GM19239 (cell line): Measurements from ENCODE around the gene ARHGAP15.

ENCODE experiments used
- DNase-seq: peaks from one replicate; pipeline ENCODE4 v3.0.0; 2011; ENCODE audit warnings: low spot score; ENCODE audit not compliant: insufficient read length
- FAIRE-seq: peaks from 2 replicates; lab custom pipeline; 2011; peaks lifted over from hg19 to GRCh38; lab: Jason Lieb, UNC

The ARHGAP15 gene

GRCh38 chr2:143255086-143255485 is 125.9 kb downstream of the ARHGAP15 start:
- DNase-seq (no peak), FAIRE-seq (peak; percentile 48)

- FAIRE-seq (peak; percentile 74), DNase-seq (no peak)
Observed at GRCh38 chr2:143255899-143256298, 126.7 kb downstream of the ARHGAP15 start.

- DNase-seq, result no peak
- peak; percentile 55 for FAIRE-seq
Observed at GRCh38 chr2:143258126-143258892, 129.1 kb downstream of the ARHGAP15 start.

GRCh38 chr2:143259368-143259958 is 130.2 kb downstream of the ARHGAP15 start:
- peak; percentile 94 for FAIRE-seq
- no peak for DNase-seq

- DNase-seq (no peak), FAIRE-seq (peak; percentile 66)
Observed at GRCh38 chr2:143261986-143262385, 132.8 kb downstream of the ARHGAP15 start.

- peak; percentile 11 for FAIRE-seq
Observed at GRCh38 chr2:143262389-143262788, 133.2 kb downstream of the ARHGAP15 start.

GRCh38 chr2:143263066-143263625 is 133.9 kb downstream of the ARHGAP15 start:
- FAIRE-seq (no peak), DNase-seq (no peak)

More at GRCh38 chr2:143262389-143262788, 133.2 kb downstream of the ARHGAP15 start:
- DNase-seq, result no peak

GRCh38 chr2:143264851-143265250 is 135.6 kb downstream of the ARHGAP15 start:
- FAIRE-seq (no peak), DNase-seq (no peak)

- FAIRE-seq (no peak), DNase-seq (no peak)
Observed at GRCh38 chr2:143279672-143280071, 150.5 kb downstream of the ARHGAP15 start.

GRCh38 chr2:143280097-143280757 is 151.0 kb downstream of the ARHGAP15 start:
- no peak for FAIRE-seq

GRCh38 chr2:143282684-143283083 is 153.5 kb downstream of the ARHGAP15 start:
- DNase-seq (no peak), FAIRE-seq (no peak)

More at GRCh38 chr2:143280097-143280757, 151.0 kb downstream of the ARHGAP15 start:
- no peak for DNase-seq

GRCh38 chr2:143284087-143284675 is 155.0 kb downstream of the ARHGAP15 start:
- FAIRE-seq, result peak; percentile 89

GRCh38 chr2:143289025-143289424 is 159.8 kb downstream of the ARHGAP15 start:
- no peak for FAIRE-seq

More at GRCh38 chr2:143284087-143284675, 155.0 kb downstream of the ARHGAP15 start:
- DNase-seq, result no peak

GRCh38 chr2:143290221-143290620 is 161.0 kb downstream of the ARHGAP15 start:
- FAIRE-seq (no peak), DNase-seq (no peak)

More at GRCh38 chr2:143289025-143289424, 159.8 kb downstream of the ARHGAP15 start:
- DNase-seq, result no peak

GRCh38 chr2:143294068-143294467 is 164.8 kb downstream of the ARHGAP15 start:
- DNase-seq, result no peak
- FAIRE-seq, result no peak

- no peak for FAIRE-seq
- DNase-seq, result no peak
Observed at GRCh38 chr2:143296089-143296488, 166.9 kb downstream of the ARHGAP15 start.

GRCh38 chr2:143297182-143297581 is 168.0 kb downstream of the ARHGAP15 start:
- FAIRE-seq (no peak), DNase-seq (no peak)

- no peak for FAIRE-seq
- no peak for DNase-seq
Observed at GRCh38 chr2:143300536-143300935, 171.3 kb downstream of the ARHGAP15 start.

GRCh38 chr2:143311426-143311825 is 182.2 kb downstream of the ARHGAP15 start:
- DNase-seq, result no peak

GRCh38 chr2:143312441-143312840 is 183.2 kb downstream of the ARHGAP15 start:
- no peak for FAIRE-seq
- no peak for DNase-seq

More at GRCh38 chr2:143311426-143311825, 182.2 kb downstream of the ARHGAP15 start:
- no peak for FAIRE-seq
